Endothelial cell of umbilical vein (primary cell): ENCODE measurements around the gene AIG1. TPM values are rescaled to one million over a fixed set of nuclear protein-coding genes. Genes with fewer than 3 reads are reported as not detected.
"Not testable (repeated sequence)": the region's sequence is repeated elsewhere in the genome, so short reads cannot be mapped to it uniquely, and the experiment has no call there.

Source experiments
- BruUV-seq: library from RNA; stranded (reverse); fragments of 400-500 nt; replicated peaks from 2 replicates; lab custom pipeline; 2021; lab: Mats Ljungman, UMichigan
- CTCF ChIA-PET: fragments of 300-600, 350-600 bp; sonication (Branson Sonifier 250); formaldehyde crosslinking; loops from one replicate; lab custom pipeline; 2021; ENCODE audit warnings: antibody characterized with exemption, inconsistent platforms; lab: Charles Lee
- POLR2A ChIA-PET: fragments of 300-600, 350-600 bp; sonication (Branson Sonifier 250); formaldehyde crosslinking; loops from one replicate; lab custom pipeline; 2021; ENCODE audit warnings: antibody characterized with exemption, inconsistent platforms; lab: Charles Lee
- DNase-seq: peaks from one replicate; pipeline ENCODE4 v3.0.0-alpha.2; 2011; ENCODE audit warnings: low read depth, low spot score
- FAIRE-seq: peaks from 2 replicates; lab custom pipeline; 2011; peaks lifted over from hg19 to GRCh38; lab: Jason Lieb, UNC
- H2AFZ ChIP-seq: 2 replicates; pipeline ENCODE4 v1.6.0; 2012; ENCODE audit warnings: low read depth, low read length, control low read depth, inconsistent platforms
- H3K27ac ChIP-seq: 2 replicates; pipeline ENCODE4 v1.5.1; 2011; ENCODE audit warnings: low read depth, mild to moderate bottlenecking, control low read depth, low read length, moderate library complexity; ENCODE audit not compliant: insufficient read depth
- H3K27me3 ChIP-seq, 2 experiments: 2 replicates each; pipeline versions ENCODE4 v1.6.0 to v1.6.1; 2011; ENCODE audit warnings: low read length in 2 of 2, mixed read lengths in 1 of 2; ENCODE audit not compliant: control insufficient read depth in 2 of 2, insufficient read depth in 2 of 2
- H3K36me3 ChIP-seq, 2 experiments: 2 replicates in 1 of 2; 3 replicates in 1 of 2; pipeline ENCODE4 v1.5.1; 2011; ENCODE audit warnings: low read length in 2 of 2, mild to moderate bottlenecking in 1 of 2, moderate library complexity in 1 of 2; ENCODE audit not compliant: control insufficient read depth in 2 of 2, insufficient read depth in 2 of 2; ENCODE audit errors: extremely low read depth in 1 of 2
- H3K4me1 ChIP-seq: 3 replicates; pipeline ENCODE4 v1.5.1; 2011; ENCODE audit warnings: mild to moderate bottlenecking, low read length; ENCODE audit not compliant: control insufficient read depth, insufficient read depth; ENCODE audit errors: extremely low read depth
- H3K4me2 ChIP-seq: 2 replicates; pipeline ENCODE4 v1.6.1; 2011; ENCODE audit warnings: low read length, control low read depth, mixed read lengths; ENCODE audit not compliant: insufficient read depth
- H3K4me3 ChIP-seq, 3 experiments: fragments of 200-600 bp in 1 of 3; sonication (generic), shearing (Covaris generic) in 1 of 3; replicated peaks in 1 of 3; 2 replicates each; pipeline ENCODE4 v1.5.1; 2011 to 2016; ENCODE audit warnings: control low read depth in 3 of 3, low read length in 3 of 3, mild to moderate bottlenecking in 2 of 3, inconsistent platforms in 1 of 3, low read depth in 1 of 3, moderate library complexity in 1 of 3; ENCODE audit not compliant: insufficient read depth in 1 of 3
- H3K79me2 ChIP-seq: 2 replicates; pipeline ENCODE4 v1.6.0; 2012; ENCODE audit warnings: low read length, inconsistent platforms; ENCODE audit not compliant: control insufficient read depth, insufficient read depth
- H3K9ac ChIP-seq: replicated peaks from 2 replicates; pipeline ENCODE3; 2011; ENCODE audit warnings: low read length, control low read depth; ENCODE audit not compliant: insufficient read depth; ENCODE audit errors: extremely low read depth
- H3K9me1 ChIP-seq: replicated peaks from 3 replicates; pipeline ENCODE4 v1.6.0; 2011; ENCODE audit warnings: mild to moderate bottlenecking, low read length; ENCODE audit not compliant: control insufficient read depth, insufficient read depth; ENCODE audit errors: extremely low read depth
- H3K9me3 ChIP-seq: replicated peaks from 2 replicates; pipeline ENCODE4 v1.5.1; 2012; ENCODE audit warnings: low read length, inconsistent platforms; ENCODE audit not compliant: control insufficient read depth, insufficient read depth
- H4K20me1 ChIP-seq: replicated peaks from 2 replicates; pipeline ENCODE3; 2011; ENCODE audit warnings: mild to moderate bottlenecking, low read length; ENCODE audit not compliant: control insufficient read depth, insufficient read depth; ENCODE audit errors: extremely low read depth
- EZH2 ChIP-seq: IDR thresholded peaks from 2 replicates; pipeline ENCODE4 v1.6.1; 2012; ENCODE audit warnings: borderline replicate concordance, low read depth, mild to moderate bottlenecking, moderate library complexity, low read length, inconsistent platforms; ENCODE audit not compliant: severe bottlenecking
- MAX ChIP-seq: IDR thresholded peaks from 2 replicates; pipeline ENCODE4 v1.6.1; 2011; ENCODE audit not compliant: insufficient read depth, insufficient read length
- MYC ChIP-seq: IDR thresholded peaks from one replicate; pipeline ENCODE4 v1.6.1; 2011; ENCODE audit warnings: mild to moderate bottlenecking, low read depth, low read length
- POLR2AphosphoS5 ChIP-seq: IDR thresholded peaks from 2 replicates; pipeline ENCODE4 v1.6.1; 2012; ENCODE audit warnings: low read depth, mild to moderate bottlenecking, control low read depth, low read length, moderate library complexity; ENCODE audit not compliant: insufficient read depth
- dilution Hi-C: fragments of 300-500 bp; cut with MboI; formaldehyde crosslinking; loops from one replicate; pipeline ENCODE4 v1.15.0; 2019; ENCODE audit warnings: low sequenced_read_pairs; ENCODE audit not compliant: extremely low pct_ligation_motif_present
- intact Hi-C: fragments of 100-400 bp; cut with micrococcal nuclease; formaldehyde crosslinking; loops from one replicate; pipeline ENCODE4 v1.10.0; 2022
- polyA plus RNA-seq, 4 experiments: library from polyadenylated mRNA; depleted of rRNA in 3 of 4; stranded (reverse) in 3 of 4; unstranded in 1 of 4; fragments of >200 nt; gene quantifications; 2 replicates each; pipeline versions ENCODE4 v1.2.1 to v1.2.3, GENCODE V29; 2011 to 2012; ENCODE audit warnings: missing spikeins in 1 of 4
- total RNA-seq: library from RNA; stranded (reverse); gene quantifications from 2 replicates; pipeline ENCODE4 v1.2.3, GENCODE V29; 2021
- TF ChIP-seq, protein P1 (sequence below), 2 donors: IDR thresholded peaks; 1 replicate in 1 of 2; 2 replicates in 1 of 2; pipeline ENCODE4 v1.5.1; 2011; ENCODE audit warnings: low read length in 2 of 2, mild to moderate bottlenecking in 2 of 2, moderate library complexity in 2 of 2, control low read depth in 1 of 2, inconsistent platforms in 1 of 2, low read depth in 1 of 2; ENCODE audit not compliant: insufficient read depth in 1 of 2; ENCODE audit errors: extremely low read depth in 1 of 2

The AIG1 gene
- total and polyA plus RNA-seq, 2 donors (not counting 3 experiments of a cell fraction or from before 2014, with no cell fraction given): 17.7 to 22.7 TPM

GRCh38 chr6:143087335-143087734 is 26.6 kb downstream of the AIG1 start:
- CTCF ChIA-PET, H3K27ac ChIP-seq, H3K79me2 ChIP-seq, H3K36me3 ChIP-seq, H3K4me3 ChIP-seq, H3K4me1 ChIP-seq, H3K27me3 ChIP-seq, FAIRE-seq, H3K9me3 ChIP-seq, dilution Hi-C loops, BruUV-seq, H3K9ac ChIP-seq, H3K4me2 ChIP-seq, H2AFZ ChIP-seq, intact Hi-C loops, H4K20me1 ChIP-seq, H3K9me1 ChIP-seq, POLR2A ChIA-PET, DNase-seq: not testable (repeated sequence)

DNA sequence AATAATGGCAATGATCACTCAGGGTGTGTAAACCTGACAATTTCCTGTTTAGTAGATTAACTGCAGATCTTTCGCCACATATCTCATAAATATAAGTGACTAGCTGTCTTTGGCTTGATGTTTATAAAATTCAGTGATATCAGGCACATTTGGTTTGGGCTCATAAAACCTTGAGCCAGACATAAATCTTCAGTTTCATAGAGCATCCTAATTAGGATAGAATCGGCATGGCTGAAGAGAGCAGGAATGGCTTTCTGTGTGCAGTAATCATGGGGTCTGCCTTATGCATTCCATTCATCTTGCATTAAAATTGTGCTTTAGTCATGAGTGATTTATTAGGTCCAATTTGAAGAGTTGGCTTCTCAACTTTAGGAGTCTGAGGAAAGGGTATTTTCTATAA is 27.2 kb downstream of the AIG1 start:
- ChIA-PET CTCF (no interaction called here), POLR2A (no interaction called here)
- intact Hi-C loops (no loop called here), dilution Hi-C loops (no loop called here)
- Histone ChIP-seq H4K20me1 (no peaks in the 10 kb centered on the region), H2AFZ (no peak overlapping the region), H3K9ac (no peak overlapping the region), H3K4me3 (no peak overlapping the region), H3K9me3 (no peaks in the 10 kb centered on the region), H3K4me2 (no peak overlapping the region), H3K9me1 (no peaks in the 10 kb centered on the region), H3K36me3 (no peaks in the 10 kb centered on the region), H3K4me1 (no peaks in the 10 kb centered on the region), H3K79me2 (no peaks in the 10 kb centered on the region), H3K27ac (no peak overlapping the region), H3K27me3 (no peaks in the 10 kb centered on the region)
- FAIRE-seq: no peak
- no peak for DNase-seq
- BruUV-seq: no TSS peak
- no peak for TF ChIP-seq POLR2AphosphoS5
- TF ChIP-seq, protein P1, sequence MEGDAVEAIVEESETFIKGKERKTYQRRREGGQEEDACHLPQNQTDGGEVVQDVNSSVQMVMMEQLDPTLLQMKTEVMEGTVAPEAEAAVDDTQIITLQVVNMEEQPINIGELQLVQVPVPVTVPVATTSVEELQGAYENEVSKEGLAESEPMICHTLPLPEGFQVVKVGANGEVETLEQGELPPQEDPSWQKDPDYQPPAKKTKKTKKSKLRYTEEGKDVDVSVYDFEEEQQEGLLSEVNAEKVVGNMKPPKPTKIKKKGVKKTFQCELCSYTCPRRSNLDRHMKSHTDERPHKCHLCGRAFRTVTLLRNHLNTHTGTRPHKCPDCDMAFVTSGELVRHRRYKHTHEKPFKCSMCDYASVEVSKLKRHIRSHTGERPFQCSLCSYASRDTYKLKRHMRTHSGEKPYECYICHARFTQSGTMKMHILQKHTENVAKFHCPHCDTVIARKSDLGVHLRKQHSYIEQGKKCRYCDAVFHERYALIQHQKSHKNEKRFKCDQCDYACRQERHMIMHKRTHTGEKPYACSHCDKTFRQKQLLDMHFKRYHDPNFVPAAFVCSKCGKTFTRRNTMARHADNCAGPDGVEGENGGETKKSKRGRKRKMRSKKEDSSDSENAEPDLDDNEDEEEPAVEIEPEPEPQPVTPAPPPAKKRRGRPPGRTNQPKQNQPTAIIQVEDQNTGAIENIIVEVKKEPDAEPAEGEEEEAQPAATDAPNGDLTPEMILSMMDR (IDR thresholded peaks at IDR 0.05; ENCODE audit: extremely low read depth in 1 of 2, insufficient read depth in 1 of 2, low read depth in 1 of 2, low read length in 2 of 2): no peak
- TF ChIP-seq EZH2: no peak
- TF ChIP-seq MYC: no peak
- no peak for TF ChIP-seq MAX
